GM21381 (cell line): ENCODE results near the gene ZNF276.

Experiments used
- ATAC-seq: cut with Tn5 transposase; IDR thresholded peaks from one replicate; pipeline ENCODE4 v1.9.1; 2021; ENCODE audit warnings: mild to moderate bottlenecking, moderate library complexity; ENCODE audit not compliant: unreplicated experiment

The ZNF276 gene

GRCh38 chr16:89711601-89712273 is 9.6 kb upstream of the ZNF276 start:
- no peak for ATAC-seq

- ATAC-seq, result no peak
Measured at GRCh38 chr16:89712274-89712781, 9.0 kb upstream of the ZNF276 start.

DNA sequence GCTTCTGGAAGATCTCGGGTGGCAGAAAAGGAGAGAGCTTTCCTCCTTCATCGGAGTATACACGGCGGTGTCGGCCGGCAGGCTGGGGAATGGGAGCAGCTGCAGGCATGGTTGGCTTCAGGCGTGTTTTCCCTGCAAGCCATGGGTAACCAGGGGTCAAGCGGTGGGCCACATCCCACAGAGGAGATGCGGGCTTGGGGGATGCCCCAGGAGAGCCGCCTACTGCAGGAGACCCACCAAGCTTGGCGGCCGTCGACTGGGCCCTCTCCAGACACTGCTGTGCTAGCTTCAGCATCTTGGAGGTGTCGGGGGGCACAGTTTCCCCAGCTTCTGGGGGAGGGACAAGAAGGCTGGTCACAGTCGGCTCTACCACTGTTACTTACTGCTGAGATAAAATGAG is 4.8 kb upstream of the ZNF276 start:
- no peak for ATAC-seq

- ATAC-seq, result no peak
Measured at GRCh38 chr16:89716916-89717687, 4.2 kb upstream of the ZNF276 start.

GRCh38 chr16:89717688-89718505 is 3.4 kb upstream of the ZNF276 start:
- ATAC-seq, result no peak

- peak; percentile 18 for ATAC-seq
Measured at GRCh38 chr16:89720551-89720812, 855 bp upstream of the ZNF276 start.

DNA sequence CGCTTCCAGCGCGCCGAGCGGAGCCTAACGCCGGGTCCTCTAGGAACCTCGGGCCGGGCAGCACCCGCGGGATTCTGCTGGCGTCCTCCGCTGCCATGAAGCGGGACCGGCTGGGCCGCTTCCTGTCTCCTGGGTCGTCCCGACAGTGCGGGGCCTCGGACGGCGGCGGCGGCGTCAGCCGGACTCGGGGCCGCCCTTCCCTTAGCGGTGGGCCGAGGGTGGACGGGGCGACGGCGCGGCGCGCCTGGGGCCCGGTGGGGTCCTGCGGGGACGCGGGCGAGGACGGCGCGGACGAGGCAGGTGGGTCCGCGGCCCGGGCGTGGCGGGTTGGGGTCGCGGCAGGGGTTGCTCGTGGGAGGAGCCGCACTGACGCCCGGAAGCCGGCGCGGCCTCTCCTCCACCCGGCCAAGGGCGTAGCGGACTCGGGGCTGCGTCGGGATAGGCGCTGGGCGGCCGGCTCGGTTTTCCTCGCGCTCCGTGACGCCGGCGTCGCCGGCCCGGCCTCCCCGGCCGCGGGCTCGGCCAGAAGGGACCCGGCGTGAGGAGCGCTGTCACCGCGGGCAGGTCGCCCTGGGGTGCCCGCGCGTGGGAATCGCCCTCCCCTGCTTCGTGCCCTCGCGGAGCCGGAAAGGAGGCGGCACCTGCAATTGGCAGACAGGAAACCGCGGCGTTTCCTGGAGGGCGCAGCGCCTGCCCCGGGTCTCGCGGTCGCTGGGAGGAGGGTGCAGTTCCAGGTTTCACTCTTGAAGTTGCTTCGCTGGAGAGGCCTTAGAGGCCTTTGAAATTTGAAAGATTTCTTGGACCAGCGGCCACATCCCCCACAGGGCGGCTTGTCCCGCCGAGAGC is 432 bp downstream of the ZNF276 start:
- peak; percentile 41 for ATAC-seq

DNA sequence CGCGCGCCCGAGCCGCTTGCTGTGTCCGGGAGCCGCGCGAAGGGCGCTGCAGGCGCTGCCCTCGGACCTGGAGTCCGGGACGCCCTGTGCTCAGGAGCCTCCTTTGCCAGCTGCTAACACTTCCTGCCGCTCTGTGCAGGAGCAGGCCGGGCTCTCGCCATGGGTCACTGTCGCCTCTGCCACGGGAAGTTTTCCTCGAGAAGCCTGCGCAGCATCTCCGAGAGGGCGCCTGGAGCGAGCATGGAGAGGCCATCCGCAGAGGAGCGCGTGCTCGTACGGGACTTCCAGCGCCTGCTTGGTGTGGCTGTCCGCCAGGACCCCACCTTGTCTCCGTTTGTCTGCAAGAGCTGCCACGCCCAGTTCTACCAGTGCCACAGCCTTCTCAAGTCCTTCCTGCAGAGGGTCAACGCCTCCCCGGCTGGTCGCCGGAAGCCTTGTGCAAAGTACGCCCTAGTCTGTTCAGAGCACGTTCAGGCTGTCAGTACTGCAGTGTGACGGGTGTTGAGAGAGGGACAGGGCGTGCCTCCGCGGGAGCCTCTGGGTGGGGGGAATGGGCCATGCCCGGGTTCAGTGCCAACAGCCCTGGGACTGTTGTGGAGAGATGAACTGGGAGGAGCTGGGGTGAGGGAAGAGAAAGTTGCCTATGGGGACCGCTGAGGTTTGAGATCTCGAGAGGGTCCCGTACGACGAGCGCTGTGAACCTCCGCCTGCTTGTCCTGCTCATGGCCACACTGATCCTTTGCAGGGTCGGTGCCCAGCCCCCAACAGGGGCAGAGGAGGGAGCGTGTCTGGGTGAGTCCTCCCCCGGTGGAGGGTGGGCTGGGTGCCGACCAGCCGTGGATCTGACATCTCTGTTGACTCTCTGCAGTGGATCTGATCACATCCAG is 1.3 kb downstream of the ZNF276 start:
- no peak for ATAC-seq

DNA sequence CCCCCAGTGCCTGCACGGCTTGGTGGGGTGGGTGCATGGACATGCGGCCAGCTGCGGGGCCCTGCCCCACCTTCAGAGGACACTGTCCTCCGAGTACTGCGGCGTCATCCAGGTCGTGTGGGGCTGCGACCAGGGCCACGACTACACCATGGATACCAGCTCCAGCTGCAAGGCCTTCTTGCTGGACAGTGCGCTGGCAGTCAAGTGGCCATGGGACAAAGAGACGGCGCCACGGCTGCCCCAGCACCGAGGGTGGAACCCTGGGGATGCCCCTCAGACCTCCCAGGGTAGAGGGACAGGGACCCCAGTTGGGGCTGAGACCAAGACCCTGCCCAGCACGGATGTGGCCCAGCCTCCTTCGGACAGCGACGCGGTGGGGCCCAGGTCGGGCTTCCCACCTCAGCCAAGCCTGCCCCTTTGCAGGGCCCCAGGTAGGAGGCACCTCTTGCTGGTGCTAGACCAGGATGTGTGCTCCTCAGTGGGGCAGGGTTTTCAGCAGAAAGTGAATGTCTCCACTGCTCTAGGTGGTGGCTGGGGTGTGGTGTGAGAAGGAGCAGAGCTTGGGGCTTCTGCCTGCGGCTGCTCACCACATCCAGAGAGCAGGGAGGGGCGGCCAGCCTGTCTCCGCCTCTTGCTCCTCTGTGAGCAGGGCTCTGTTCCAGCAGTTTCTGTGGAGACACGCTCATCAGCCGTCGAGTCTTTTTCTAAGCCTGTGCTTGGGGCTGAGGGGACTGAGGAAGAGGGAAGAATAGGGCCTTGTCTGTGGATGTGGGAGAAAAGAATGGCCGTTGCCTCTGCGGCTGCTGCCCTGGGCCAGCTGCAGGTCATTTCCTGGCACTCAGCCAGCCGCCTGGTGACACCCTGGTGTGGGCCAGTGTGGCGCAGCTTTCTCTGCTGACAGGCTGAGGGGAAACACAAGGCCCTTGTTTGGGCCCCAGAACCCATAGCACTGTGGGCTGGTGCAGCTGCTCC is 2.2 kb downstream of the ZNF276 start:
- ATAC-seq, result no peak

GRCh38 chr16:89727406-89728120 is 6.2 kb downstream of the ZNF276 start:
- ATAC-seq, result no peak

GRCh38 chr16:89729293-89729692 is 8.0 kb downstream of the ZNF276 start:
- ATAC-seq, result no peak

DNA sequence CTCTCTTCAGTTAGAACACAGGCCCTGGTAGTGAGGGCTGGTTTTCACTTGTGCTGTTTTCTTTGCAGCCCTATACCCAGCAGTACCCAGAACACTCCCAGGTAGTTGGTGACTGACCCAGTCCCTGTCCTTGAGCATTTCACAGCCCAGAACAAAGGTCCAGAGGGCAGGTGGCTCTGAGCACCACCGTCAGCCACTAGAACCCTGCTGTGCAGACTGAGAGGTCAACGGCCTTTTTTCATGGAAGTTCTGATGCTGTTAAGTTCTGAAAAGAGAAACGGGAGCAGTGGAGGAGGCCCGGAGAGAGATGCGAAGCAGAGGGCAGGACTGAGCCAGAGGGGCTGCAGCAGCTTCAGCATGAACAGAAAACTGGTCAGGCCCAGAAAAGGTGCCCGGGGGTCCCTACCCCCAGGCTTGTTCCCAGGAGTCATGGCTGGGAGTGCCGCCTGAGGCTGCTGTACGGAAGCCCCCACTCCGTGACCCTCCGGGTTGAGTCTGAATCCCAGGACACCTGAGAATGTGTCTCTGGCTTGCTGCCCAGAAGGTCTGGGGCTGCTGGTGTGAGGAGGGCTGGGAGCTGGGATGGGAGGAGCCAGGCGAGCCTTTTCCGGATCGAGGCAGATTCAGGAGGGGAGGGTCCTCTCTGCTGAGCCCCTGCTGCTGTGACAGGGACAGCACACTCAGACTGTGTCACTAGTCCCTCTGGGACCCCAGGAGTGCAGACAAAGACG is 8.7 kb downstream of the ZNF276 start:
- ATAC-seq, result no peak

- no peak for ATAC-seq
Measured at GRCh38 chr16:89730610-89731234, 9.4 kb downstream of the ZNF276 start.

- ATAC-seq, result no peak
Measured at GRCh38 chr16:89732142-89732917, 11.0 kb downstream of the ZNF276 start.

GRCh38 chr16:89732918-89733242 is 11.5 kb downstream of the ZNF276 start:
- no peak for ATAC-seq

- no peak for ATAC-seq
Measured at GRCh38 chr16:89733322-89733721, 12.0 kb downstream of the ZNF276 start.
